GM19324 (cell line): Measurements from ENCODE around the gene ROPN1B.

ENCODE experiments used
- ATAC-seq: cut with Tn5 transposase; IDR thresholded peaks from one replicate; pipeline ENCODE4 v1.9.1; 2021; ENCODE audit warnings: mild to moderate bottlenecking, moderate library complexity; ENCODE audit not compliant: unreplicated experiment, low FRiP score

The ROPN1B gene

GRCh38 chr3:126026277-126026751 lies 57.3 kb downstream of the ROPN1B start:
- no peak for ATAC-seq

- no peak for ATAC-seq
Observed at GRCh38 chr3:126026761-126027160, 57.8 kb downstream of the ROPN1B start.

GRCh38 chr3:126028096-126028495 lies 59.1 kb downstream of the ROPN1B start:
- no peak for ATAC-seq

GRCh38 chr3:126029241-126029640 lies 60.3 kb downstream of the ROPN1B start:
- ATAC-seq, result no peak

- ATAC-seq, result no peak
Observed at GRCh38 chr3:126030455-126030854, 61.5 kb downstream of the ROPN1B start.

- no peak for ATAC-seq
Observed at GRCh38 chr3:126031981-126032471, 63.0 kb downstream of the ROPN1B start.
